WTC11 (cell line): ENCODE results near the gene RTL1. TPM values are rescaled to one million over a fixed set of nuclear protein-coding genes. Genes with fewer than 3 reads are reported as not detected.

ENCODE experiments used
- ATAC-seq: fragments of 200-7000 bp; cut with Tn5 transposase; 2 replicates; pipeline ENCODE4 v1.10.0; 2021; ENCODE audit warnings: mild to moderate bottlenecking, moderate library complexity
- CTCF ChIA-PET: fragments of 300-600 bp; sonication (Branson Sonifier 250); formaldehyde crosslinking; loops from one replicate; lab custom pipeline; 2021; ENCODE audit warnings: antibody characterized with exemption; lab: Charles Lee
- POLR2A ChIA-PET: fragments of 350-600 bp; sonication (Branson Sonifier 250); formaldehyde crosslinking; loops from one replicate; lab custom pipeline; 2021; ENCODE audit warnings: antibody characterized with exemption; lab: Charles Lee
- DNase-seq: peaks from one replicate; pipeline ENCODE4 v3.0.0; 2021; ENCODE audit warnings: low spot score
- H3K27ac Mint-ChIP-seq: 2 replicates; pipeline ENCODE4 v1.8.0; 2021; ENCODE audit warnings: mixed read lengths
- H3K27me3 Mint-ChIP-seq: 2 replicates; pipeline ENCODE4 v1.8.0; 2021; ENCODE audit warnings: low read depth, mild to moderate bottlenecking, moderate library complexity, mixed read lengths
- H3K36me3 Mint-ChIP-seq: 2 replicates; pipeline ENCODE4 v1.8.0; 2021; ENCODE audit warnings: mixed read lengths
- H3K4me1 Mint-ChIP-seq: 2 replicates; pipeline ENCODE4 v1.8.0; 2022; ENCODE audit warnings: mixed read lengths
- H3K4me3 Mint-ChIP-seq: 2 replicates; pipeline ENCODE4 v1.8.0; 2021; ENCODE audit warnings: mild to moderate bottlenecking, moderate library complexity, mixed read lengths
- H3K9me3 Mint-ChIP-seq: 2 replicates; pipeline ENCODE4 v1.8.0; 2021; ENCODE audit warnings: mixed read lengths
- CREM ChIP-seq: sonication (generic); formaldehyde crosslinking; IDR thresholded peaks from 2 replicates; pipeline ENCODE4 v1.8.1; 2022; ENCODE audit warnings: mild to moderate bottlenecking, missing genetic modification reagents, moderate library complexity
- HMGA2 ChIP-seq: fragments of 250-450 bp; sonication (Bioruptor Pico); IDR thresholded peaks from 2 replicates; pipeline ENCODE4 v1.4.0; 2021; ENCODE audit warnings: mild to moderate bottlenecking, moderate library complexity
- KAT7 ChIP-seq: sonication (generic); formaldehyde crosslinking; IDR thresholded peaks from 2 replicates; pipeline ENCODE4 v1.8.1; 2023; ENCODE audit warnings: missing genetic modification reagents, mild to moderate bottlenecking, borderline replicate concordance
- MYBL2 ChIP-seq: sonication (generic); formaldehyde crosslinking; IDR thresholded peaks from 2 replicates; pipeline ENCODE4 v1.8.1; 2023; ENCODE audit warnings: mild to moderate bottlenecking, moderate library complexity, missing genetic modification reagents
- NFE2L1 ChIP-seq: sonication (generic); formaldehyde crosslinking; IDR thresholded peaks from 2 replicates; pipeline ENCODE4 v1.8.1; 2023; ENCODE audit warnings: missing genetic modification reagents
- NR2C2 ChIP-seq: sonication (generic); formaldehyde crosslinking; IDR thresholded peaks from 2 replicates; pipeline ENCODE4 v1.8.0; 2022; ENCODE audit warnings: mild to moderate bottlenecking, missing genetic modification reagents
- SP1 ChIP-seq: sonication (generic); formaldehyde crosslinking; conservative IDR thresholded peaks from 2 replicates; pipeline ENCODE4 v1.8.1; 2022; ENCODE audit warnings: missing genetic modification reagents
- TCF7 ChIP-seq: sonication (generic); formaldehyde crosslinking; IDR thresholded peaks from 2 replicates; pipeline ENCODE4 v1.8.0; 2022; ENCODE audit warnings: mild to moderate bottlenecking, low read depth, missing genetic modification reagents, moderate library complexity
- TEAD1 ChIP-seq: sonication (generic); formaldehyde crosslinking; IDR thresholded peaks from 2 replicates; pipeline ENCODE4 v1.8.0; 2022; ENCODE audit warnings: mild to moderate bottlenecking, missing genetic modification reagents
- TP53 ChIP-seq: sonication (generic); formaldehyde crosslinking; IDR thresholded peaks from 2 replicates; pipeline ENCODE4 v1.8.1; 2023; ENCODE audit warnings: mild to moderate bottlenecking, missing genetic modification reagents
- ZBTB21 ChIP-seq: sonication (generic); formaldehyde crosslinking; IDR thresholded peaks from 2 replicates; pipeline ENCODE4 v1.8.1; 2023; ENCODE audit warnings: mild to moderate bottlenecking, missing genetic modification reagents, borderline replicate concordance
- ZNF219 ChIP-seq: sonication (generic); formaldehyde crosslinking; IDR thresholded peaks from 2 replicates; pipeline ENCODE4 v1.8.0; 2023; ENCODE audit warnings: missing genetic modification reagents, mild to moderate bottlenecking, borderline replicate concordance
- ZNF317 ChIP-seq: sonication (generic); formaldehyde crosslinking; IDR thresholded peaks from 2 replicates; pipeline ENCODE4 v1.8.1; 2023; ENCODE audit warnings: low read depth, mild to moderate bottlenecking, moderate library complexity, missing genetic modification reagents, borderline replicate concordance
- total RNA-seq: library from RNA; stranded (reverse); gene quantifications from 3 replicates; pipeline ENCODE4 v1.2.3, GENCODE V29; 2021
- TF ChIP-seq, protein P1 (sequence below): sonication (generic); formaldehyde crosslinking; IDR thresholded peaks from 2 replicates; pipeline ENCODE4 v1.8.1; 2023; ENCODE audit warnings: mild to moderate bottlenecking, missing genetic modification reagents, moderate library complexity
- TF ChIP-seq, protein P2 (sequence below): fragments of 250-450 bp; sonication (Bioruptor Pico); conservative IDR thresholded peaks from 2 replicates; pipeline ENCODE4 v1.9.0; 2021; ENCODE audit warnings: mild to moderate bottlenecking
- TF ChIP-seq, protein P3 (sequence below): sonication (generic); formaldehyde crosslinking; IDR thresholded peaks from 2 replicates; pipeline ENCODE4 v1.8.1; 2022; ENCODE audit warnings: low read depth, mild to moderate bottlenecking, moderate library complexity, missing genetic modification reagents, borderline replicate concordance
- TF ChIP-seq, protein P4 (sequence below): sonication (generic); formaldehyde crosslinking; IDR thresholded peaks from 2 replicates; pipeline ENCODE4 v1.8.0; 2022; ENCODE audit warnings: mild to moderate bottlenecking, missing genetic modification reagents
- TF ChIP-seq, protein P5 (sequence below): fragments of 250-450 bp; sonication (Bioruptor Pico); IDR thresholded peaks from 2 replicates; pipeline ENCODE4 v2.1.2; 2022; ENCODE audit warnings: mild to moderate bottlenecking, moderate library complexity
- TF ChIP-seq, protein P6 (sequence below): sonication (generic); formaldehyde crosslinking; IDR thresholded peaks from 2 replicates; pipeline ENCODE4 v1.8.0; 2023; ENCODE audit warnings: missing genetic modification reagents

RTL1 gene
- total RNA-seq, 1 experiment from 2014 or later, result 0.07 TPM

DNA sequence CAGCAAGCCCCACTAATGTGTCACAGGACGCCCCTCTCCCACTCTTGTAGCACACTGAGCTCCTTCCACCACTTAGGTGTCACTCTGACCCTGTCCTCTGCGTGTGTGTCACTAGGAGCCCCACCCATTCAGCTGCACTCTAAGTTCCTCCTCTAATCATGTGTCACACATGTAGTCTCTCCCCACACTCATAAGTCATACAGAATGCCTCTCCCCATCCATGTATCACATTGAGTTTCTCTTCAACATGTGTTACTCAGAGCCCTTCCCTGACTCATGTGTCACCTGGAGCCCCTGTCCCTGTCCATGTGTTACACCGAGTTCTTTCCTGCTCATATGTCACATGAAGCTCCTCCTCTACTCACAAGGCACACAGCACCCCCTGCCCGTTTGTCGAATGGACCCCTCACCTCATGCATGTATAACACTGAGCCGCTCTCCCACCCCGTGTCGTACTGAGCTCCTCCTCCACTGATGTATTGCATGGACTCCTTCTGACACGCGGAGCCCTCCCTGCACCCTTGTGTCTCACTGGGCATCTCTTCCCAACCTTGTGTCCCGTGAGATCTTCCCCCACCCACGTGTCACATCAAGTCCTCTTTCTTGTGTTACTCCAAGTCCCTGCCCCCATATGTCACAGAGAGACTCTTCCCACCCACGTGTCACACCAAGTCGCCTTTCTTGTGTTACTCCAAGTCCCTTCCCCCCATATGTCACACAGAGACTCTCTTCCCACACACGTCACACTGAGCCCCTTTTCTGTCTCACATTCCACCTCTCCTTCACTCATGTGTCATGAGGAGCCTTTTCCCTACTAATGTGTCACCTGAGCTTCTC lies 31.0 kb downstream of the RTL1 start:
- Mint-ChIP-seq H3K4me1 (no peaks in the 10 kb centered on the region), H3K27me3 (no peaks in the 10 kb centered on the region; the same call in 1 of the 2 replicates), H3K4me3 (no peak overlapping the region), H3K36me3 (peaks cover 36% of the 10 kb centered on the region), H3K9me3 (peaks cover 25% of the 10 kb centered on the region), H3K27ac (peak overlapping the region; percentile 31; the same call in 1 of the 2 replicates)
- no peak for TF ChIP-seq TEAD1 (CRISPR knock-in tag)
- TF ChIP-seq MYBL2, result no peak
- TF ChIP-seq TP53, result no peak
- TF ChIP-seq ZNF219 (CRISPR knock-in tag), result no peak
- TF ChIP-seq SP1 (CRISPR knock-in tag), result no peak
- TF ChIP-seq, protein P1, sequence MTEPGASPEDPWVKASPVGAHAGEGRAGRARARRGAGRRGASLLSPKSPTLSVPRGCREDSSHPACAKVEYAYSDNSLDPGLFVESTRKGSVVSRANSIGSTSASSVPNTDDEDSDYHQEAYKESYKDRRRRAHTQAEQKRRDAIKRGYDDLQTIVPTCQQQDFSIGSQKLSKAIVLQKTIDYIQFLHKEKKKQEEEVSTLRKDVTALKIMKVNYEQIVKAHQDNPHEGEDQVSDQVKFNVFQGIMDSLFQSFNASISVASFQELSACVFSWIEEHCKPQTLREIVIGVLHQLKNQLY (CRISPR knock-in tag), result no peak
- no peak for TF ChIP-seq ZNF317 (CRISPR knock-in tag)
- TF ChIP-seq, protein P2, sequence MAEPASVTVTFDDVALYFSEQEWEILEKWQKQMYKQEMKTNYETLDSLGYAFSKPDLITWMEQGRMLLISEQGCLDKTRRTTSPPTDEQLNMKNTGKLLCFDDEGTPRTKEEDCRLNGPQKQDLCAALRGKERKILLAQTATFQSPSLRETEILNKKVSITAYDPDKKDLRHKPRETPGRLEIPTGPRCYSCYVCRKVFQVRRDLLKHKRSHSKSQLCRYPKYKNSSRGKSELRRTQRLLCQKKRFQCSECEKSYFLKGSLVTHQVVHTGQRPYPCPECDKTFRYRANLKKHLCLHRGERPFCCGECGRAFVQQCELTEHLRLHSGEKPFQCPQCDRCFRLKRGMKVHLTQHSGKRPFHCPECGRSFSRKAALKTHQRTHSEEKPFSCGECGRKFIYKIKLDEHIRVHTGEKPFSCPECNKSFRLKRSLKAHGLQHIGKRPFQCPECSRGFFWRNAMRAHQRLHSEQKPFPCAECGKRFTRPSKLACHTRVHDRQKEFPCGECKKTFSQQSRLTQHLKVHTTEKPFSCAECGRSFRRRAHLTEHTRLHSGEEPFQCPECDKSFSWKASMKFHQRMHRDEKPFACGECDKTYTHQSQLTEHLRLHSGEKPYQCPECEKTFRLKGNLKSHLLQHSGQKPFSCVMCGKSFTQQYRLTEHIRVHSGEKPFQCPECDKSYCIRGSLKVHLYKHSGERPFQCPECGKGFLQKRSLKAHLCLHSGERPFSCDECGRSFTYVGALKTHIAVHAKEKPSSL (CRISPR knock-in tag), result no peak
- TF ChIP-seq, protein P3, sequence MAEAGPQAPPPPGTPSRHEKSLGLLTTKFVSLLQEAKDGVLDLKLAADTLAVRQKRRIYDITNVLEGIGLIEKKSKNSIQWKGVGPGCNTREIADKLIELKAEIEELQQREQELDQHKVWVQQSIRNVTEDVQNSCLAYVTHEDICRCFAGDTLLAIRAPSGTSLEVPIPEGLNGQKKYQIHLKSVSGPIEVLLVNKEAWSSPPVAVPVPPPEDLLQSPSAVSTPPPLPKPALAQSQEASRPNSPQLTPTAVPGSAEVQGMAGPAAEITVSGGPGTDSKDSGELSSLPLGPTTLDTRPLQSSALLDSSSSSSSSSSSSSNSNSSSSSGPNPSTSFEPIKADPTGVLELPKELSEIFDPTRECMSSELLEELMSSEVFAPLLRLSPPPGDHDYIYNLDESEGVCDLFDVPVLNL (CRISPR knock-in tag), result no peak
- TF ChIP-seq NR2C2 (CRISPR knock-in tag), result no peak
- no peak for TF ChIP-seq HMGA2
- no peak for DNase-seq
- POLR2A ChIA-PET, result no interaction called here
- no peak for ATAC-seq
- CTCF ChIA-PET, result no interaction called here

DNA sequence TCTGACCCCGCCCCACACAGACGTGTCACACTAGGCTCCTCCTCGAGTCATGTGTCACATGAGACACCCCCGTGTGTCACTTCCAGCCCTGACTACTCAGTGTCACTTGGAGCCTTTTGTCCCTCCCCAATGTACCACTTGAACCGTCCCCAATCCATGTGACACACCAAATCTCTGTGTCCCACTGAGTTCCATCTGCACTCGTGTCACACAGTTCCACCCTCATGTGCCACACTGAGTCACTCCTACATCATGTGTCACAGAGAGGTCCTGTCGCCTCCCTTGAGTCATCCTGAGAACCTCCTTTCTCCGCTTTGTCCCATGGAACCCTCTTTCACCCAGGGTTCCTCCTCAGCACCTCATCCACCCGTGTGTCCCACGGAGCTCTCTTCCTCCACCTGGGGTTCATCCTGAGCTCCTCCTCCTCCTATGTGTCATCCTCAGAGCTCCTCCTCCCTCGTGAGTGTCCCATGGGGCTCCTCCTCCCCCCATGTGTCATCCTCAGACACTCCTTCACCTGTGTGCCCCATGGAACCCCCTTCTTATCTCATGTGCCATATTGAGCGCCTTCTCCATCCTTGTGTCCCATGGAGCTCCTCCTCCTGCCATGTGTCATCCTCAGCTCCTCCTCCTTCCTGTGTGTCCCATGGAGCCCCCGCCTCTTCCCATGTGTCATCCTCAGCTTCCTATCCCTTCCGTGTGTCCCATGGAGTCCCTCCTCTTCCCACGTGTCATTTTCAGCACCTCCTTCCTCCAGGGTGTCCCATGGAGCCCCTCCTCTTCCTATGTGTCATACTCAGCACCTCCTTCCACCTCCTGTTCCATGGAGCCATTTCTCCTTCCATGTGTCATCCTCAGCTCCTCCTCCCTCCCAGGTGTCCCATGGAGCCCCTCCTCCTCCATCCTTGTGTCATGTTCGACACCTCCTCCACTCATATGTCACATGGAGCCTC lies 32.0 kb downstream of the RTL1 start:
- Mint-ChIP-seq H3K27ac (no peak overlapping the region), H3K27me3 (no peaks in the 10 kb centered on the region; the same call in 1 of the 2 replicates), H3K36me3 (peaks cover 36% of the 10 kb centered on the region), H3K4me3 (no peak overlapping the region), H3K4me1 (no peaks in the 10 kb centered on the region), H3K9me3 (peaks cover 25% of the 10 kb centered on the region)
- ChIA-PET POLR2A (interaction anchor here (0.6 kb wide), 1 partner anchor 93 kb away, joined by 3 read pairs; no protein-coding TSS in a partner anchor), CTCF (interaction anchor here (0.9 kb wide), 1 partner anchor 162 kb away, joined by 3 read pairs; no protein-coding TSS in a partner anchor)
- DNase-seq, result no peak
- no peak for ATAC-seq
- TF ChIP-seq KAT7 (CRISPR knock-in tag) (no peak), CREM (CRISPR knock-in tag) (no peak), NFE2L1 (CRISPR knock-in tag) (no peak), ZBTB21 (CRISPR knock-in tag) (no peak), TCF7 (CRISPR knock-in tag) (no peak)
- TF ChIP-seq, protein P4, sequence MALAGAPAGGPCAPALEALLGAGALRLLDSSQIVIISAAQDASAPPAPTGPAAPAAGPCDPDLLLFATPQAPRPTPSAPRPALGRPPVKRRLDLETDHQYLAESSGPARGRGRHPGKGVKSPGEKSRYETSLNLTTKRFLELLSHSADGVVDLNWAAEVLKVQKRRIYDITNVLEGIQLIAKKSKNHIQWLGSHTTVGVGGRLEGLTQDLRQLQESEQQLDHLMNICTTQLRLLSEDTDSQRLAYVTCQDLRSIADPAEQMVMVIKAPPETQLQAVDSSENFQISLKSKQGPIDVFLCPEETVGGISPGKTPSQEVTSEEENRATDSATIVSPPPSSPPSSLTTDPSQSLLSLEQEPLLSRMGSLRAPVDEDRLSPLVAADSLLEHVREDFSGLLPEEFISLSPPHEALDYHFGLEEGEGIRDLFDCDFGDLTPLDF (CRISPR knock-in tag), result no peak
- TF ChIP-seq, protein P5, sequence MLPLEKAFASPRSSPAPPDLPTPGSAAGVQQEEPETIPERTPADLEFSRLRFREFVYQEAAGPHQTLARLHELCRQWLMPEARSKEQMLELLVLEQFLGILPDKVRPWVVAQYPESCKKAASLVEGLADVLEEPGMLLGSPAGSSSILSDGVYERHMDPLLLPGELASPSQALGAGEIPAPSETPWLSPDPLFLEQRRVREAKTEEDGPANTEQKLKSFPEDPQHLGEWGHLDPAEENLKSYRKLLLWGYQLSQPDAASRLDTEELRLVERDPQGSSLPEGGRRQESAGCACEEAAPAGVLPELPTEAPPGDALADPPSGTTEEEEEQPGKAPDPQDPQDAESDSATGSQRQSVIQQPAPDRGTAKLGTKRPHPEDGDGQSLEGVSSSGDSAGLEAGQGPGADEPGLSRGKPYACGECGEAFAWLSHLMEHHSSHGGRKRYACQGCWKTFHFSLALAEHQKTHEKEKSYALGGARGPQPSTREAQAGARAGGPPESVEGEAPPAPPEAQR (CRISPR knock-in tag), result no peak
- TF ChIP-seq, protein P6, sequence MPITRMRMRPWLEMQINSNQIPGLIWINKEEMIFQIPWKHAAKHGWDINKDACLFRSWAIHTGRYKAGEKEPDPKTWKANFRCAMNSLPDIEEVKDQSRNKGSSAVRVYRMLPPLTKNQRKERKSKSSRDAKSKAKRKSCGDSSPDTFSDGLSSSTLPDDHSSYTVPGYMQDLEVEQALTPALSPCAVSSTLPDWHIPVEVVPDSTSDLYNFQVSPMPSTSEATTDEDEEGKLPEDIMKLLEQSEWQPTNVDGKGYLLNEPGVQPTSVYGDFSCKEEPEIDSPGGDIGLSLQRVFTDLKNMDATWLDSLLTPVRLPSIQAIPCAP (CRISPR knock-in tag), result no peak
